B cell (primary cell): Measurements from ENCODE around the gene SLC6A6. TPM values are rescaled to one million over a fixed set of nuclear protein-coding genes. Genes with fewer than 3 reads are reported as not detected.

Experiments used
- ATAC-seq: fragments of 200-7000 bp; cut with Tn5 transposase; one replicate; pipeline ENCODE4 v1.10.0; 2021; ENCODE audit warnings: low read depth, mild to moderate bottlenecking, moderate number of reproducible peaks, moderate library complexity
- CTCF ChIA-PET: fragments of 350-600 bp; sonication (Branson Sonifier 250); formaldehyde crosslinking; loops from one replicate; lab custom pipeline; 2021; ENCODE audit warnings: antibody characterized with exemption, inconsistent platforms; lab: Charles Lee
- POLR2A ChIA-PET: fragments of 350-600 bp; sonication (Branson Sonifier 250); formaldehyde crosslinking; loops from one replicate; lab custom pipeline; 2021; ENCODE audit warnings: antibody characterized with exemption; lab: Charles Lee
- DNase-seq: peaks from one replicate; pipeline ENCODE4 v3.0.0; 2013
- H2AFZ ChIP-seq: 2 replicates; pipeline ENCODE4 v1.6.1; 2012; ENCODE audit warnings: mild to moderate bottlenecking, low read depth, low read length; ENCODE audit not compliant: insufficient read depth, poor library complexity, severe bottlenecking
- H3K27ac ChIP-seq, 2 donors: 1 replicate in 1 of 2; 2 replicates in 1 of 2; pipeline ENCODE4 v1.5.1; 2012 to 2013; ENCODE audit warnings: low read length in 2 of 2, mild to moderate bottlenecking in 2 of 2, moderate library complexity in 1 of 2
- H3K27me3 ChIP-seq, 4 experiments: fragments of 200-600 bp in 1 of 4; sonication (generic) in 1 of 4; replicated peaks in 1 of 4; 1 replicate in 2 of 4; 2 replicates in 2 of 4; pipeline versions ENCODE4 v1.6.1 to v1.7.0; 2013 to 2016; ENCODE audit warnings: low read length in 3 of 4, mild to moderate bottlenecking in 2 of 4, mixed read lengths in 1 of 4, moderate library complexity in 1 of 4; ENCODE audit not compliant: insufficient read depth in 4 of 4, control insufficient read depth in 3 of 4; ENCODE audit errors: control extremely low read depth in 1 of 4
- H3K36me3 ChIP-seq, 2 experiments: replicated peaks in 1 of 2; 1 replicate in 1 of 2; 2 replicates in 1 of 2; pipeline versions ENCODE4 v1.6.1 to v1.7.1; 2013; ENCODE audit warnings: low read length in 1 of 2; ENCODE audit not compliant: insufficient read depth in 2 of 2, control insufficient read depth in 1 of 2; ENCODE audit errors: control extremely low read depth in 1 of 2, extremely low read depth in 1 of 2
- H3K4me1 ChIP-seq, 2 donors: fragments of 200-600 bp in 1 of 2; sonication (generic) in 1 of 2; 1 replicate in 1 of 2; 2 replicates in 1 of 2; pipeline versions ENCODE4 v1.5.1 to v1.6.1; 2013 to 2017; ENCODE audit warnings: low read length in 2 of 2; ENCODE audit not compliant: control insufficient read depth in 2 of 2, insufficient read depth in 2 of 2
- H3K4me2 ChIP-seq: replicated peaks from 2 replicates; pipeline ENCODE3; 2012; ENCODE audit warnings: mild to moderate bottlenecking, low read depth, low read length; ENCODE audit not compliant: poor library complexity, severe bottlenecking
- H3K4me3 ChIP-seq, 5 experiments: fragments of 200-600 bp in 1 of 5; sonication (generic) in 1 of 5; 1 replicate in 3 of 5; 2 replicates in 2 of 5; pipeline versions ENCODE4 v1.5.1 to v1.7.0; 2011 to 2016; ENCODE audit warnings: low read length in 4 of 5, mild to moderate bottlenecking in 4 of 5, low read depth in 2 of 5, control low read depth in 1 of 5, moderate library complexity in 1 of 5; ENCODE audit not compliant: insufficient read depth in 1 of 5; ENCODE audit errors: control extremely low read depth in 1 of 5, extremely low read depth in 1 of 5
- H3K79me2 ChIP-seq: fragments of 200-600 bp; sonication (generic); one replicate; pipeline ENCODE4 v1.6.0; 2016; ENCODE audit warnings: low read length; ENCODE audit not compliant: control insufficient read depth, insufficient read depth
- H3K9ac ChIP-seq: fragments of 200-600 bp; sonication (generic); 2 replicates; pipeline ENCODE4 v1.6.1; 2017; ENCODE audit warnings: mild to moderate bottlenecking, low read length, moderate library complexity
- H3K9me3 ChIP-seq, 3 donors: one replicate each; pipeline versions ENCODE4 v1.6.1 to v1.7.1; 2013; ENCODE audit warnings: low read length in 2 of 3; ENCODE audit not compliant: control insufficient read depth in 2 of 3, insufficient read depth in 1 of 3; ENCODE audit errors: control extremely low read depth in 1 of 3
- H4K20me1 ChIP-seq: 2 replicates; pipeline ENCODE4 v1.6.0; 2012; ENCODE audit warnings: mild to moderate bottlenecking, low read length; ENCODE audit not compliant: insufficient read depth, control insufficient read depth, poor library complexity, severe bottlenecking
- H3K27ac Mint-ChIP-seq: one replicate; pipeline ENCODE4 v1.8.0; 2021; ENCODE audit warnings: mixed read lengths
- H3K27me3 Mint-ChIP-seq: one replicate; pipeline ENCODE4 v1.8.0; 2021; ENCODE audit warnings: mixed read lengths
- H3K4me1 Mint-ChIP-seq: one replicate; pipeline ENCODE4 v1.8.0; 2021; ENCODE audit warnings: mixed read lengths
- H3K4me3 Mint-ChIP-seq: one replicate; pipeline ENCODE4 v1.8.0; 2021; ENCODE audit warnings: mixed read lengths
- H3K9me3 Mint-ChIP-seq: one replicate; pipeline ENCODE4 v1.8.0; 2022; ENCODE audit warnings: mixed read lengths; ENCODE audit not compliant: insufficient read depth
- EZH2 ChIP-seq: IDR thresholded peaks from 2 replicates; pipeline ENCODE4 v1.6.1; 2012; ENCODE audit warnings: borderline replicate concordance, low read depth, mild to moderate bottlenecking, moderate library complexity, low read length; ENCODE audit not compliant: insufficient read depth, poor library complexity, severe bottlenecking
- WGBS: methylation state at CpG from one replicate; pipeline ENCODE4 v1.1.5; 2013; ENCODE audit warnings: missing lambda C conversion rate; ENCODE audit not compliant: insufficient coverage; 5-methylcytosine and 5-hydroxymethylcytosine counted together
- intact Hi-C: fragments of 100-400 bp; cut with micrococcal nuclease; formaldehyde crosslinking; loops from one replicate; pipeline ENCODE4 v1.10.0; 2022
- polyA plus RNA-seq: library from polyadenylated mRNA; depleted of rRNA; stranded (reverse); fragments of >200 nt; gene quantifications from 2 replicates; pipeline ENCODE4 v1.2.3, GENCODE V29; 2012
- total RNA-seq, 2 donors: library from RNA; stranded (reverse); fragments of 120-200 nt in 1 of 2; gene quantifications; 1 replicate in 1 of 2; 2 replicates in 1 of 2; pipeline versions ENCODE4 v1.2.3 to v1.2.4, GENCODE V29; 2013 to 2022
- TF ChIP-seq, protein P1 (sequence below): fragments of 200-600 bp; IDR thresholded peaks from one replicate; pipeline ENCODE4 v1.8.0; 2022; ENCODE audit warnings: antibody characterized with exemption, mild to moderate bottlenecking

SLC6A6 gene
- total and polyA plus RNA-seq, 2 donors (not counting 1 experiment from before 2014, with no cell fraction given) = 34.2 to 48.7 TPM

GRCh38 chr3:14465425-14465824, 63.0 kb downstream of the SLC6A6 start:
- H3K9me3 Mint-ChIP-seq = no peaks in the 10 kb centered on the region
- Histone ChIP-seq H3K4me2 (no peak overlapping the region), H3K27ac (no peak overlapping the region), H3K4me1 (no peaks in the 10 kb centered on the region), H3K9ac (no peak overlapping the region), H3K4me3 (no peak overlapping the region), H3K9me3 (no peaks in the 10 kb centered on the region), H3K27me3 (no peaks in the 10 kb centered on the region), H3K36me3 (peaks cover 0 to 58% of the 10 kb centered on the region in 2 experiments), H3K79me2 (no peaks in the 10 kb centered on the region), H4K20me1 (no peaks in the 10 kb centered on the region), H2AFZ (no peak overlapping the region)
- no peaks in the 10 kb centered on the region for H3K27me3 Mint-ChIP-seq
- WGBS = 100% methylated on average over 2 of the region's 3 CpGs
- TF ChIP-seq EZH2 = no peak
- TF ChIP-seq, protein P1, sequence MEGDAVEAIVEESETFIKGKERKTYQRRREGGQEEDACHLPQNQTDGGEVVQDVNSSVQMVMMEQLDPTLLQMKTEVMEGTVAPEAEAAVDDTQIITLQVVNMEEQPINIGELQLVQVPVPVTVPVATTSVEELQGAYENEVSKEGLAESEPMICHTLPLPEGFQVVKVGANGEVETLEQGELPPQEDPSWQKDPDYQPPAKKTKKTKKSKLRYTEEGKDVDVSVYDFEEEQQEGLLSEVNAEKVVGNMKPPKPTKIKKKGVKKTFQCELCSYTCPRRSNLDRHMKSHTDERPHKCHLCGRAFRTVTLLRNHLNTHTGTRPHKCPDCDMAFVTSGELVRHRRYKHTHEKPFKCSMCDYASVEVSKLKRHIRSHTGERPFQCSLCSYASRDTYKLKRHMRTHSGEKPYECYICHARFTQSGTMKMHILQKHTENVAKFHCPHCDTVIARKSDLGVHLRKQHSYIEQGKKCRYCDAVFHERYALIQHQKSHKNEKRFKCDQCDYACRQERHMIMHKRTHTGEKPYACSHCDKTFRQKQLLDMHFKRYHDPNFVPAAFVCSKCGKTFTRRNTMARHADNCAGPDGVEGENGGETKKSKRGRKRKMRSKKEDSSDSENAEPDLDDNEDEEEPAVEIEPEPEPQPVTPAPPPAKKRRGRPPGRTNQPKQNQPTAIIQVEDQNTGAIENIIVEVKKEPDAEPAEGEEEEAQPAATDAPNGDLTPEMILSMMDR = no peak
- peaks cover 2% of the 10 kb centered on the region for H3K4me1 Mint-ChIP-seq
- ATAC-seq (no peak), DNase-seq (no peak)
- H3K27ac Mint-ChIP-seq = no peak overlapping the region
- ChIA-PET CTCF (interaction anchor here (0.7 to 4.4 kb wide), 7 partner anchors 56 to 836 kb away, joined by 3 to 124 read pairs (median 5); partner anchors contain the start of gene SLC6A6), POLR2A (interaction anchor here (0.7 kb wide), 1 partner anchor 182 kb away, joined by 5 read pairs; no protein-coding TSS in a partner anchor)
- intact Hi-C loops = no loop called here
- H3K4me3 Mint-ChIP-seq = no peak overlapping the region

DNA sequence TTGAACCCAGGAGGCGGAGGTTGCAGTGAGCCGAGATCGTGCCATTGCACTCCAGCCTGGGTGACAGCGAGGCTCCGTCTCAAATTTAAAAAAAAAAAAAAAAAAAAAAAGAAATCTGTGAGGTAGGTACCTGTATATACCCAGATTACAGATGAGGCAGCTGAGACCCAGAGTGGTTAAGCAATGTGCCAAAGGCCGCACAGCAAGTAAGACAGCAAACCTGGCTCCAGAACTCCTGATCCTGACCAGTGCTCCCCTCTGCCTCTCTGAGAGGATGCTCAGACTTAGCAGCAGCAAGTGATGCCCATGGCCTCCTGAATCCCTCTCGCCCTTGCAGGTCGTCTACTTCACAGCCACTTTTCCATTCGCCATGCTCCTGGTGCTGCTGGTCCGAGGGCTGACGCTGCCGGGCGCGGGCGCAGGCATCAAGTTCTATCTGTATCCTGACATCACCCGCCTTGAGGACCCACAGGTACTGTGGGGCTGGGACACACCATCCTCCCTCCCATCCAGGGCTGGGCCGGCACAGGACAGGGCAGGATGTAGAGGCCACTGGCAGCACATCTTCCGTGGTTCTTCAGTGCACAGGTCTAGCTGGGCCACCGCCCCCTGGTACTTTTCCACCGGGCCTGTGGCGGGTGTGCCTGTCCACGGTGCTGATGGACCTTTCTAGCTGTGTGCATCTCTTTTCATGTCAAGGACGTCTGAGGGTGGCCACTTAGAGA, 63.9 kb downstream of the SLC6A6 start:
- Histone ChIP-seq H3K9ac (no peak overlapping the region), H3K27ac (no peak overlapping the region), H3K36me3 (peaks cover 0 to 54% of the 10 kb centered on the region in 2 experiments), H3K4me3 (no peak overlapping the region), H3K9me3 (no peaks in the 10 kb centered on the region), H4K20me1 (no peaks in the 10 kb centered on the region), H3K79me2 (no peaks in the 10 kb centered on the region), H3K4me1 (no peaks in the 10 kb centered on the region), H3K4me2 (no peak overlapping the region), H3K27me3 (no peaks in the 10 kb centered on the region), H2AFZ (no peak overlapping the region)
- no peak for ATAC-seq
- DNase-seq = no peak
- POLR2A ChIA-PET = interaction anchor here (0.7 kb wide), 1 partner anchor 181 kb away, joined by 5 read pairs; no protein-coding TSS in a partner anchor
- 98% methylated on average over 21 of the region's 23 CpGs for WGBS
- TF ChIP-seq, protein P1 = no peak
- TF ChIP-seq EZH2 = no peak
- H3K4me3 Mint-ChIP-seq = no peak overlapping the region
- CTCF ChIA-PET = interaction anchor here (0.7 to 4.4 kb wide), 18 partner anchors 7 to 835 kb away, joined by 3 to 124 read pairs (median 4); partner anchors contain the start of gene SLC6A6
- H3K4me1 Mint-ChIP-seq = peaks cover 2% of the 10 kb centered on the region
- H3K27me3 Mint-ChIP-seq = no peaks in the 10 kb centered on the region
- no peak overlapping the region for H3K27ac Mint-ChIP-seq
- intact Hi-C loops = no loop called here
- H3K9me3 Mint-ChIP-seq = no peaks in the 10 kb centered on the region
